CMK (cell line): Measurements from ENCODE around the gene FOXN1.
A peak's percentile ranks its signal among the peaks of the same experiment; 100 is the strongest.

ENCODE experiments used
- DNase-seq: peaks from one replicate; pipeline ENCODE4 v3.0.0-alpha.2; 2010; ENCODE audit warnings: low read depth

Gene FOXN1

DNA sequence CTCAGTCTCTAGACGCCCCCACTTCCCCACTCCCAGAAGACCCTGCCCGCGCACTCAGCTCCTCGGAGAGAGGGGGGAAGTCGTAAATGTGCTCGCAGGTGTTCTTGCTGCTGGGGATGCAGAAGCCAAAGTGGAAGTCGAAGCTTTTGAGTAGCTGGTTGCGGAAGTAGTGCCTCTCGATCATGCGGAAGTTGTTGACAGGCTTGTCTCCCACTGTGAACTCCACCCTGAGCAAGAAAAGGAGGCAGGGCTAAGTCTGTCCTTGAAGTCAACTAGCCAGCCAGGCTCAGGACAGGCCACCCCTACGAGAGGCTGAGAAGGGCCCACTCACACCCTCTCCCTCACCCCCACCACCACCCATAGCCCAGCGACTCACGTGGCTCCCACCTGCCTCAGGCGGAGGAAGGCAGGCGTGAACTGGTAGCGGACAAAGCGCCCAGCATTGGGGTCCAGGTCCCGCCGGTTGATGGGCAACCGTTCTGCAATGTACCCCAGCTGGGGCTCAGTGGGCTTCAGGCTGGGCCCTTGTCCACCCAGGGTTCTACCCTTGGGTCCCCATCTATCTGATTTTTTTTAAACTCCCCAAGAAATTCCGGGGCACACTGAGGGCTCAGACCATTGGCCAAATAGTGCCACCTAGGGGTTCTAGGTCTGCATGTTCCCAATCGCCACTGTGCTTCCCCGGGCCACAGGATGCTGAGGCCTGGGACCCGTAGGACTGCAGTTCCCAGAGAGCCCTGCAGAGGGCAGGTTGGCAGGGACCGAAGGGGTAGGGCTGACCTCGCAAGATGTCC is 41.7 kb downstream of the FOXN1 start:
- DNase-seq = peak; percentile 73

DNA sequence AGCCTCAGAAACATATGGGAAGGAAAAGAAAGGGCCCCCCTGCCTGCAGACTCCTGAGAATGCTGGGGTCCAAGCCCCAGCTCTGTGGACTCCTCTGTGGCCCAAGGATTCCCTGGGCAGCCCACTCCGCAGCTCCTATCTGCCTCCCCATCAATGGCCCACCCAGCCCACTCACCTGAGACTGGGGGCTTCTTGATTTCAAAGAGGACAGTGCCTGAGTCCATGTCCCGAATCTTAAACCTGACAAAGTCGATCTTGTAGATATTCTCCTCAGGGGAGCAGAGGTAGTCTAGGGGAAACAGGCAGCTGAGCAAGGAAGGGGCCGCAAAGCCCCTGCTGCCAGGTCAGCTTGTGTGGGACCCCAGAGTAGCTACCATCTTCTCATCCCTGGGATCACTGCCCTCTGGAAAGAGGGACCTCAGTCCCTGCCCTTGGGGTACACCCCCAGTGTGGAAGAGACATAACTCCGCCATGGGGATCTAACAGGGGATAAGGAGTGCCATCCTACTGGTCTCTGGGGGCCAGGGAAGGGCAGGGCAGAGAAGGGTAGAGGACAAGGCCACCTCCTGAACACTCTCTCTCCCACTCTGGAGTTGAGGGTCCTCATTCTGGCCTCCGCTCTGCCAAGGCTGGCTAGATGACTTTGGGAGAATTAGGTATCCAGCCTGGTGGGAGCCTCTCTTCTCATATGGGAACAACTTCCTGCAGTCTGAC is 42.4 kb downstream of the FOXN1 start:
- no peak for DNase-seq

GRCh38 chr17:28549236-28550132 is 43.3 kb downstream of the FOXN1 start:
- DNase-seq = no peak

DNA sequence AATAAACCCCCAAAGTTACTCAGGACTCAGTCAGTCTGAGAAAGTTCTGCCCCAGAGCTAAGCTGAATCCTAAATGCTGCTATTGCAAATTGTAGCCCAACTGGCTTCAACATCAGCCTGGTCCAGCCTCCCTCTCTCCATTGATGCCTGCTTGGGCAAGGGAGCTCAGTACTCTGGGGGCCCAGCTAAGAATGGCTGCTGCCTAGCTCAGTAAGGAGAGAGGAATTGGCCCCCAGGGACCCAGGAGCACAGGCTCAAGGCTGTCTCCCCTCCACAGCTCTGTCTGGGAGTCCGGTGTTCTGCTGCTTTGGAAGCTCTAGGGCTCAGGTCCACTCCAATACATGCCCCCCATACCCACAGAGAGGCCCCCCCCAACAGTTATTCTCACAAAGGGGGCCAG is 44.7 kb downstream of the FOXN1 start:
- no peak for DNase-seq

GRCh38 chr17:28551421-28552175 is 45.5 kb downstream of the FOXN1 start:
- no peak for DNase-seq

GRCh38 chr17:28552176-28552999 is 46.2 kb downstream of the FOXN1 start, which contains the start of gene UNC119:
Gene UNC119, minus strand, starts transcription at chr17:28552624. Its CDS starts 67 bp downstream, at chr17:28552557.
- DNase-seq = peak; percentile 45

DNA sequence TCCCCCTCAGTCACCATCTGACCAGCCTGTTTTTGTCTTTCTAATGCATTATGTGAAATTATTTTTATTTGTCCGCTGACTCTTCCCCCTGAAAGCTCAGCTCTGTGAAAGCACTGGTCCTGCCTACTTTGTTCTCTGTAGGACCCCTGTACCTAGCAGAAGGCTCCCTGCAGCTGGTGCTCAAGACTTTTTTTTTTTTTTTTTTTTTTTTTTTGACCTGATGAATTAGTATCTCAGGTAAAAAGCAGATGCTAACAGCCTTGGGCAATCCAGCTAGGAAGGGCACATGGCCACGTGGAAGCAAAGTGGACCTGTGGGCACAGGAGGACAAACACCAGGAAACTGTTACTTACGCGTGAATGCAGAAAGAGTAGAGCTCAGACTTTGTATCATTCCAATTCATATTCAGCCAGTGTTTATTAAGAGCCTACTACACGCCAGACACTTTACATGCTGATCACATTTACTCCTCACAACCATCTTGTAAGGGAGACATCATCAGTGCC is 46.9 kb downstream of the FOXN1 start:
- DNase-seq = no peak

- no peak for DNase-seq
These were observed 48.4 kb downstream of the FOXN1 start for GRCh38 chr17:28554565-28554964.

- DNase-seq = no peak
These were observed 48.9 kb downstream of the FOXN1 start for GRCh38 chr17:28555022-28555421.

GRCh38 chr17:28563475-28563874 is 57.3 kb downstream of the FOXN1 start:
- DNase-seq = no peak

- no peak for DNase-seq
These were observed 61.5 kb downstream of the FOXN1 start for GRCh38 chr17:28567604-28568003.

DNA sequence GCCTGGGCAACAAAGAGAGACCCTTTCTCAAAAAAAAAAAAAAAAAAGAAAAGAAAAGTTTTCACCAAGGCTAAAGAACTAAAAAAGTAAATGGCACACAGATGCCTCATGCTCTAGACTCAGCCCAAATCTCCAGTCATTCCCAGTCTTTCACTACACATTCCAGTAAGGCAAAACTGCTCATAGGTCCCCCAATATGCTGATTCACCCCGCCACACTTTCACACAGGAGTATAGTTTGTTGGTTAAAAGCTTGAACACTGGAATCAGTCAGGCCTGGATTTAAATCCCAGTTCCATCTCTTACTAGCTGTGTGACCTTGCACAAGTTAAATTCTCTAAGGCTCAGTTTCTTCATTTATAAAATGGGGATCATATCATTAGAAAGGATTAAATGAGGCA is 63.3 kb downstream of the FOXN1 start:
- no peak for DNase-seq

DNA sequence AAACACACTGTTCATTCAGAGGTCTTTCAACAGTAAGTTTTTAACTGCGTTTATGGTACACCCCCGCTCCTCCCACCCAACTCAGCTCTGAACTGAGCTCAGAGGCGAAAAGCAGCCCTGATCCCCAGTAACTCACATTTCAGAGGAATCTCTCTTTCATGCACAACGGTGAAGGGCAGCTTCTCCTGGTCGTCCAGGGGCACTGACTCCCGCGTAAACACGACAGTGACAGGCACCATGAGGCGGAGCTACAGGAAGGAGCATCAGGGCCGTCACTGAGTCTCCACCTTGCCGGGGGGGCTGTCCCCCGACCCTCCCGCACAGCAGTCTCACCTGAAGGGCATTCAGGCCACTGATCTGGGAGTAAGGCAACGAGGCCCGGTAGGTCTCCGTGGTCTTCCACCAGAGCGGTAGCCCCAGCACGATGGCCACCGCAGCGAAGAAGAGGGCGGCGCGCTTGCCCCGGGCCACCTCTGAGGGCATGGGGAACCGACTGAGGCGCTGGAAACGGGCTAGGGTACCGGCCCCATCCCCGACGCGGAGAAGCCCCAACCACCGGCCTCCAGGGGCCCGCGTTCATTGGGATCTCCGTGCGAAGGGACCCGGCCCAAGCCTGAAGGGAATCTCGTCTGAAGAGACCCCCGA is 64.7 kb downstream of the FOXN1 start:
- no peak for DNase-seq

DNA sequence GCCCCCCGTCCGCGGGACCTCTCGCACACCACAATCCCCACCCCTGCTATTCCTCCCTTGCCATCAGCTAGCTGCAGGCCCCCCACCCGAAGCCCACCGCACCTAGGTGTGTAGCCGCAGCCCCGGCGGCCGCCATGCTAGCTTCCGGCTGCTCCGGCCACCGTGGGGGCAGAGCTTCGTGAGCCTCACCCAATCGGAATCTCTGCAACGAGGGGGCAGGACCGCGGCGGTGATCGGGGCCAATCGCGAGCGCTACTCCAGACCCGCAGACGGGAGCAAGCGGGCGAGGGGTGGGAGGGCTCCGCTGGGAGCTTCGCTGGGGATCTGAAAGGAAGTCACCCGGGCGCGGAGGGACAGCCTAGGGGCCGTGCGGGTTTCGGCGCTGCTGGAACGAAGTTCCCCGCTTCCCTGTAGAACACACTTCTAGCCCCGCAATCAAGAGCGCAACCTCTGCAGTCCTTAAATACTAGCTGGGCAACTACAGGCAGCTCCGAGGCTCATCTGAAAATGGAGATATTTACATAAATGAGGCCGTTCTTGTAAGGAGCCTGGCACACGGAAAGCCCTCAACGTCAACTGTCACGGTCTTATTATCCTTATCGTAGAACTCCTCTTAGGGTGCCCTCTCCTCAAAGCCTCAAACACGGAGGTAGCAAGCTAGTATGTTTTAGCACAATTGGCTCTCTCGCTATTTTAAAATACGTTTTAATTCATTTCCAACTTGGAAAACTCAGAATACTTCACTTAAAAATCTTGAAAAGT is 65.4 kb downstream of the FOXN1 start, which contains the start of gene PIGS:
Gene PIGS, minus strand, starts transcription at position 164 of the 762 bp plus-strand sequence. Its CDS starts 28 bp downstream, at position 136.
- DNase-seq = peak; percentile 83

DNA sequence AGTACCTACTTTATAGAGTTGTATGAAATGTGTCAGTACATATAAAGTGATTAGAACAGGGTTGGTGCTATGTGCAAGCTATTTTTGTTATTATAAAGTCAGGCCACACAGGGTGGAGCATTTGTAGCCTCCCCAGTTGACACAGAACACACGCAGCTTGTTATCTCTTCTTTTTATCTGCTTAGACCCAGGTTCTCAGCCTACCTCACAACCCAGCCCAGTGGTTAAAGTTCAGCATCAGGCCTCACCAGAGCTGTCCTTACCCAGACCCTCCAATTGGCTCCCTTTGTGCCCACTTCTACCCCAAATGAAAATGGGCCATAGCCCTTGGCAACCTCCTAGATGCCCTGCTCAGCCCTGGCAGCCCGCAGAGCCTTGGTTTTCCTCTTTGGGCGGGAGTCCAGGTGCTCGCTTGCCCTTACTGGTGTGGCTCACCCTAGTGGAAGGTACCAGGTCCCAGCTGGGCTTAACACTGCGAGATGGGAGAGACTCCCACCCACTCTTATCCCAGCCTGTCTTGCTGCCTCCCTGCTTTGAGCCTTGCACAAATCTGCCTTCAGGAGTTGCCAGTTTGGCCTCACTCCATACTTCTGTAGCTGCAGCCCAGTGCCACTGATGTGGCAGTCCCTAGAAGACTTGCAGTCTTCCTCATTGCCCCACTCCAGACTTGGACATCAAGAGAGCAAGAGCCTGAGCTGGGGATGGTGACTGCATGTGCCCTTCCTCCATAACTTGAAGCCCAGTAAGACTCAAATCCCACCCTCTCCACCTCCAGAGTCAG is 66.3 kb downstream of the FOXN1 start:
- DNase-seq = no peak

DNA sequence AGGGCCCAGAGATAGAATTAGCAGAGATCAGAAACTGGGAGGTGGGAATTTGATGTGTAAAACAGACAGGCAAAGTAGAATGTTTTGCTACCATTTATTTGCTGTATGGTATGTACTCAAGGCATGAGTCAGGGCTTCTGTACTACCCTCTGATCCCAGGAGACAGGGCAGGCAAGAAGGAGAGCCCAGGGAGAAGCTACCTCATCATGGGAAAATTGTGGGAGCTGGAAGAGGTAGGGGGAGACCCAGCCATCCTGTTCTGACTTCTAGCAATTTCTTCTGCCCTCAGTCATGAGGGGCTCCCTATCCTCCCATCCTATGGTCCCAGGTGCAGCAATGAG is 66.9 kb downstream of the FOXN1 start:
- DNase-seq = no peak

GRCh38 chr17:28573521-28573920 is 67.4 kb downstream of the FOXN1 start:
- DNase-seq = no peak

GRCh38 chr17:28573966-28574480 is 67.9 kb downstream of the FOXN1 start:
- DNase-seq = no peak
